Hematopoietic multipotent progenitor cell (in vitro differentiated cells): ENCODE results near the gene NCK2. TPM values are rescaled to one million over a fixed set of nuclear protein-coding genes. Genes with fewer than 3 reads are reported as not detected.
"Not testable (repeated sequence)": the region's sequence is repeated elsewhere in the genome, so short reads cannot be mapped to it uniquely, and the experiment has no call there.

Source experiments
- DNase-seq, 3 donors: peaks; one replicate each; pipeline ENCODE4 v3.0.0-alpha.2; 2011 to 2015; ENCODE audit warnings: low read depth in 2 of 3, low spot score in 2 of 3
- total RNA-seq: library from RNA; depleted of rRNA; stranded (reverse); fragments of >200 nt; gene quantifications from one replicate; pipeline ENCODE4 v1.2.3, GENCODE V29; 2012

The NCK2 gene
- total RNA-seq, 1 donor = 43.4 TPM

DNA sequence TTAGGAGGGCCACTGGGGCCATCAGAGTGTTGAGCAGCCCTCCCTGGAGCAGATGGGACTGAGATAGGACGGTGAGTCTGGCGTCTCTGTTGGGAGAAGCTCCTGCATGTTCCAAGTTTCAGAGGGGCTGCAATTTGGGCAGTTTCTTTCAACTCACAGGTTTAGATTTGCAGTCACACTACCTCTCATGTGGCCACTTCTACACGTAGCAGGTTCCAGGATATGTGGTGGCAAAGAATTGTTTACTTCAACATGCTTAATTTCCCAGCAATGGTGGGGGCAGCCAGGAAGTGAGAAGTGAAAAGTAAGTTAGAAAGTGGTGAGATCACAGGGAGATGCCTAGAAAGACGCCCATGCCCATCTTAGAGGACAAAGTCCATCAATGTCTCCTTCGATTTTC lies 9.3 kb downstream of the NCK2 start:
- peak in 1 of 3 donors; percentile 31 for DNase-seq

DNA sequence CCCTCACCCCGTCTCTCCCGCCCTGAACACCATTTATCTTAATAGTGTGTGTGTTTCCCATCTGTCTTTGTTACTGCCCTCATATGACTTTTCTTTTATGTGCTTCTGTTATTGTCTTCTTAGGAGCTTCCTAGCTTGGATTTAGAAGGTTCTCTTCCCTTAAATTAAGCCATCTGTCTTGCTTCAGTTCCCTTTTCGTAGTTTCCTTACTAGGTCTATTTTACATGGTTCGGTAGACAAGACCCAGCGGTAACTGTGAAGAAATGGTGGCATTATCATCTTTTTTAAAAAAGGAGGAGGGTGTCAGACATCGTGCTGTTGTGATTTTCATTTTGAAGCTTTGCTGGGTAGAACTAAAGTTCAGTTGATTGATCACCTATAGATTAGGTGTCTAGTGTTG lies 10.3 kb downstream of the NCK2 start:
- no peak for DNase-seq

DNA sequence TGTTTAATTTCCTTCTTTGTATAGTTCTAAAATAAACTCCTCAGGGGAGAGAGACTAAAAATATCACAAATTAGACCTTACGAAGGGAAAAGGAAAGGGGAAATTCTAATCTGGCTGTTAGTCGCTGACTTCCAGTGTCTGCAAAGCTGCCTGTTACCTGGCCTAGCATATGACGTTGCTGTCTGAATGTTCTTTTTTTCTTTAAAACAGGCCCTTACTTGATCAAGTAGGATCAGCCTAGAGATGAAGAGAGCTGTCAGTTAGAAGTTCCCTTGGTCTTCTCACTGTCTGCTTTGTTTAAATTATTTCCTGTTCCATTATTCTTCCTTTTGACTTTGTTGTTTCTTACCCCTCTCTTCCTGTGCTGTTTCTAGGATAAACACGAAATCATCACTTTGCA lies 11.2 kb downstream of the NCK2 start:
- no peak for DNase-seq

DNA sequence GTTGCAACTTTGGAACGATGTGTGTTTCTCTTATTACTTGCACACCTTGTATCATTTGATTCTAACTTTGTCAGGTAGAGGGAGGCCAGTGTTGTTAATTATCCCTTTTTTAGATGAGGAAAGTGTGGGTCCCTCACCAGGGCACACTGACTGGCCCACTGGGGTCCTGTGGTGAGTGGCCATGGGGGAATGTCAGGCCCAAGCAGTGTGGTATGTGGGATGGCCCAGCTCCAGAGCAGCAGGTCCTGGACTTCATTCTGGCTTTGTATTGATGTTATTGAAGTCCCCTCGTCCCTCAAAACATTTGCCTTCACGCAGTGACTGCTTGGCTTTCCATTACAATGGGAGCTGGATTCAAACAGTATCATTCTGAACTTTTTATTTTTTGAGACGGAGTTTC lies 11.7 kb downstream of the NCK2 start:
- no peak for DNase-seq

DNA sequence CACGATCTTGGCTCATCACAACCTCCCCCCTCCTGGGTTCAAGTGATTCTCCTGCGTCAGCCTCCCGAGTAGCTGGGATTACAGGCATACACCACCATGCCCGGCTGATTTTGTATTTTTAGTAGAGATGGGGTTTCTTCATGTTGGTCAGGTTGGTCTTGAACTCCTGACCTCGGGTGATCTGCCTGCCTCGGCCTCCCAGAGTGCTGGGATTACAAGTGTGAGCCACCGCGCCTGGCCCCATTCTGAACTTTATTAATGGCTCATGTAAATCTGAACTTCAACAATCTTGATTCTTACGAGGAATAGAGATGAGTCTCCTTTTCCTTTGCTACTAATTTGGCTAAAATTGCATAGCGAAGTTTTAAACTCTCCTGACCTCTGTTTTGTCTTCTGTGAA lies 12.2 kb downstream of the NCK2 start:
- not testable (repeated sequence) for DNase-seq

DNA sequence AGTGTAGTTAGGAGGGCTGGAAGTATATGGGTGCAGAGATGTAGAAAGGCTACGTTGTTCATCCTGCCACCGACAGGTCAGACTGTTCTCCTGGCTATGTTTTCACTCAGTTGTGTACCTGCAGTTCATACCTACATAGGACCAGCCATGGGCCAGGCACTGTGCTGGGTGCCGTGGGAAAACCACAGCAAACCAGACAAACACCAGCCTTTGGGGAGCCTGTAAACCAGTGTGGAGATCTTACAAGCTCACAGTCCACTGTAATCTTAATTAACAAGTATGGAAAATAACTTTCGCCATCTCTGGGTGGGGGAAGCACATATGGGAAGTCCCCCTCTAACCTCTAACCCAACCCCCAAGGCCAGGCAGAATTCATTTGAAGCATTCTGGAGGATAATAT lies 12.7 kb downstream of the NCK2 start:
- DNase-seq = no peak

DNA sequence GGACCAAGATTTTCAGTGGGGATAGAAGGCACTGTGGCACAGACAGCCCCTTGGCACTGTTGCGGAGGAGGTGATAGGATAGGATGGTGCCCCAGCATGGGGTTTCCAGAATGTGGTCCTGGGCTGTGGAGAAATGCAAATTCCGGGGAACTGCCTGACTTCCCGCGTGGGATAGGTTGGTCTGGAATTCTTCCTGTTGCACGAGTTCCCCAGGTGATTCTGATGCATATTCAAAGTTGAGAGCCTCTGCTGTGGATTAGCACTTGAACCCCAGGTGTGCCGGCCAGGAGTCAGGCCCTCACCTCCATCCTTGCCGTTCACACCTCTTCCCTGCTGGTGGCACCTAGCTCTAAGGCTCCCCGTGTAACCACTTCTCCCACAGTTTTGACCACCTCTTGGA lies 15.5 kb downstream of the NCK2 start:
- DNase-seq = no peak

DNA sequence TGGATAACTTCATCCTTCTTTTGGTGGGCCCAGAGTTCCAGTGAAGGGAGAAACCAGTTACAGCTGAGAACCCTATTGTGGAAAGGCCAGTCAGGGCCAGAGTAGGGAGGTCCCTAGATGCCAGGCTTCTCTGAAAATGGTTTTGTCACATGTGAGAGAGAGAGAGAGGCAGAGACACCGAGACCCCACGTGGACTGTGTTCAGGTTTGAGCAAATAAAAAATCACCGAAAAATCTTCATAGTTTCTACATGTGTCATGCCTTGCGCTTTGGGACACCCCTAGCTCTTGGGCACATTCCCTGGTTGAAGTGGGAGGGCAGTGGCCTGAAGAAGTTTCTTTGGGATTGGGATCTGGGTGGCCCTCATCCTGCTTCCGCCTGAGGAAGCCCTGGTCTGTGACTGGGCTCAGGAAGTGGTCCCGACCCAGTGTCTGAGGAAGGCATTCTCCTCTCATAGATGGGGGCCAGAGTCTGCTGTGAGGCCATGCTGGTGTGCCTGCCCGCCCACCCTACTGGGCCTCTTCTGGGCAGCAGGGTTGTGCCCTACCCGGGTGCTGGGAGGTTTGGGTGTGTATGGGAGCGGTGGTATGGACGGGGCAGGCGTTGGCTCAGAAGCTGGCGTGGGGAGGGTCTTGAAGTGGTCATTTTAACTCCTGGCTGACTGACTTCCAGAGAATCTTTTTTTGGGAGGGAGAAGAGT lies 16.1 kb downstream of the NCK2 start:
- no peak for DNase-seq

DNA sequence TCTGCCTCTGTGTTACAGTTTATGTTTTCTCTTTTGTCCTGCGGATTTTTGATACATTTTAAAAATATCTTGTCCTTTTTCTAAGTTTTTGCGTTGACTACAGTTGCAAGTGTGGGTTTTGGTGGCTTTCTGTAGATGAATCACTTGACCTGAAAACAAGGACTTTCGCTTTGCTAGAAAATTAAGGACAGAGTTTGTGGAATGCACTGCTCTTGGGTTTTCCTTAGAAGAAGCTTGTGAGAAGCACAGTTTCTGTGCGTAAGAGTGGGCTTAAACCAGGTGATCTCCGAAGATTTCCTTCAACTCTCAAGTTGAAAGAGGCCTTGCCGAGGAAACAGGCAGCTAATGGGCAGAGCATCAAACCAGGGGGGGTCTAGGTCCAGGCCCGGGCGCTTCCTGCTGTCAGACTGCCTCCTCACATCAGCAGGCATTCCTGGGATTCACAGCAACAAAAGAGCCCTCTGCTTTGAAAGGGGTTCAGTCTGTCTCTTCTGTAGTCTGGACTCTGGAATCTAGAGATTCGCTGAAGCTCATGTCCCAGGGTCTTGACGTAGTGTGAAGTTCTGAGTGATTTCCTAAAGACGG lies 17.3 kb downstream of the NCK2 start:
- DNase-seq = no peak

DNA sequence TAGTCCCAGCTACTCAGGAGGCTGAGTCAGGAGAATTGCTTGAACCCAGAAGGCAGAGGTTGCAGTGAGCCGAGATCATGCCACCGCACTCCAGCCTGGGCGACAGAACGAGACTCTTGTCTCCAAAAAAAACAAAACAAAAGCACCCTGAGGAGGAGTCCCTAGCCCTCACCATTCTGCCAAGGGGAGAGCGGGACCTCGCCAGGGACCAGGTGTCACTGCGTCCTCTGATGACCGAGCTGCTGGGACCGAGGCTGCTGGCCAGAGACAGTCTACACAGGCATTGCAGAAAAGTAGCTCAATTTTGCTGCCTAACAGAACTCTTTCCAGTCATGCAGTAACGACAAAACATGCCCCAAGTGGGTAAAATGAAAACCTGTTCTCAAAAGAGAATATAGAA lies 18.4 kb downstream of the NCK2 start:
- no peak for DNase-seq

DNA sequence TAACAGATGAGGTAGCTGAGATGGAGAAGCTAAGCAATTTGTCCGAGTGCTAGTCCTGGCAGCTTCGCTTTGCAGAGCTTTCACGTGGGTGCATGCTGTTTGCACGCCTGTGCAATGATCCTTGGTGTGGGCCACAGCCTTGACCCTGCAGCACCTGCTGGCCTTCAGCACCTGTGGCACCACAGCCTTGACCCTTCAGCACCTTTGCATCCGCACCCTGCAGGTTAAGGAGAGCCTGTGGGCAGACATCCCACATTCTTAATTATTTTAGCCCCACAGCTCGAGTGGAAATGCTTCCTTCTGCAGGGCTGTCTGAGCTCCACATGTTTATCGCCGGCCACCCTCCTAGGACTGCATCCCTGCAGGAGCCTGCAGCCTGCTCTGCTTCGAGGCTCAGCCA lies 19.3 kb downstream of the NCK2 start:
- no peak for DNase-seq

DNA sequence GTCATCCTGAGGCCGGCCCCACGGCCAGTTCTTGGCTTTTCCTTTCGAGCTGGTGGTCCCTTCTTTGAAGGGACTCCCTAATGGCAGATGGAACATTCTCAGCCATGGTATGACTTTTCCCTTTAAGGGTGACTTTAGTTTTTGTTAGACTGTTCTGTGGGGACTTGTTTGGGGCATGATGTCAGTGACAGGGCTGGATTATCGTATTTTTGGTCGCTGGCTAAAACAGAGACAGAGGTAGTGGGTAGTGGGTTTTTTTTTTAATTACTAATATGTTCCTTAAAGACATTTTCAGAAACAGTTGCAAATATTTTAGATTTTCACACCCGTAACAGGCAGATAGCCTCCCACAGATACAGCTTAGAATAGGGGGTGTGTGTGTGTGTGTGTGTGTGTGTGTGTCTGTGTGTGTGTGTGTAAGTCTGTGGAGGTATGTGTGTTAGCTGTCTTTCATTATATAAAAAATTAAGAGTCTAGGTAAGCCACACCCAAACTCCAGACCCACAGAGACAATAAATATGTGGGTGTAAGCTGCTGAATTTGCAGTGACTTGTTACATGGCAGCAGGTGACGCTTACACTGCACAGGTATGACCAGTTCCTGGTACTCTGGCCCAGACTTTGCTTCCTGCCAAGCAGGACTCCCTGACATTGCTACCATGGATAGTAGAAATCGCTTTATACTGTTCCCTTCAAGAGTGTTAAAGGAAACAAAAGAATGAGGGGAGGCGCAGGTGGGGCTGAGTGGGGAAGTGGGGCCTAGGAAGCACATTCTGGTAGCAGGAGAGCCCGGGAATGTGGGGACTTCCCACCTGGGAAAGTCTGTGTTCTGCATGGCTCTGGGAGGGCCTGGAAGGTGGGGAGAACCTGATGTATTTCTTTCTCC lies 20.9 kb downstream of the NCK2 start:
- no peak for DNase-seq

DNA sequence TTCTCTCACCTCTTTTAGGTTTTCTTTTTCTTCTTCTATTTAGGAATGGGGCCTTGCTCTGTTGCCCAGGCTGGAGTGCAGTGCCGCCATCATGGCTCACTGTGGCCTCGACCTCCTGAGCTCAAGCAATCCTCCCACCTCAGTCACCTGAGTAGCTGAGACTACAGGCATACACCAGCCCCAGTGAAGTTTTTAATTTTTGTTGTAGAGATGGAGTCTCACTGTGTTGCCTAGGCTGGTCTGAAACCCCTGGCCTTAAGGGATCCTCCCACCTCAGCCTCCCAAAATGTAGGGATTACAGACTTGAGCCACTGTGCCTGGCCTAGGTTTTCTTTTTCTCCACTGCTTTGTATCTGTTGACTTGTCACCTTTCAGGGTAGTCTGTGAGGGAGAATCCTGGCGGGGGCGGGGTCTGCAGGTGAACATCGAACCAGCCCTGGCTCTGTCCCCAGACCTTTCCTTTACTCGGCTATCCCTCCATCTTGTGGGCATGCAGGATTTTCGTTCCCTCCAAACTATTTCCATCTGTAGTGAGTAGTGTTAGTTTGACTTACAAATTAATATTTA lies 21.7 kb downstream of the NCK2 start:
- no peak for DNase-seq

DNA sequence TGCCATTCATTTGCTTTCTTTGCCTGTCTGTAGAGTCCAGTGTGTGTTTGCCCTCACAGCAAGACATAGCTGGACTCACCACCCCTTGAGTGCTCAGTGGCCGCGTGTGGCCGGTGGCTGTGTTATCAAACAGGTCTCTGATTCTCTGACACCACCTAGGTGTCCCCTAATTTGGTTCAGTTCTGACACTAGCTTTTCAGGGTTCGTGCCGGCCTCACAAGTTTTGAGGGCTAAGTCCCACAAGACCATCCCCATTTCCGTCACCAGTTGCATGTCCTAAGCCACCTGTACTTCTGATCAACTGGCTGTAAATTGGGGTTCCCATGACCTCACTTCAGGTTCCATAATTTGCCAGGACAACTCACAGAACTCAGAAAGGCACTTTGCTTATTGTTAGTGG lies 23.5 kb downstream of the NCK2 start:
- DNase-seq = no peak

DNA sequence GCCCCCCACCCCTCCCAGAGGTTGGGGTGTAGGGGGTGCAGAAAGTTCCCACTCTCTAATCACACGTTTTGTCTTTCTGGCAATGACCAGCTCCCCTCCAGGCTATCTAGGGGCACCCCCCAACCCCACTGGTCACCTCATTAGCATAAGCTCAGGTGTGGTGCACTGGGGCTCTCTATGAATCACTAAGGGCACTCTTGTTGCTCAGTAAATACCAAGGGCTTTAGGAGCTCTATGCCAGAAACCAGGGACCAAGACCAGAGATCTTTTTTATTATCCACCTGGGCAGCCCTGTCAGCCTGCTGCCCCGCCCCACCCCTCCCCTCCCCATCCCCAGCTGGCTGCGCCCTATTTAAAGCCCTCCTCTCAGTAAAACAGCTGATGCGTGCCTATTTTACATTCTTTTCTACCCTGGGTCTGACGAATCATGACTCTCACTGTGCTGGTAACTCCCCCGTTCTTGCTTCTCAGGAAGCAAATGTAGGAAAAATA lies 24.3 kb downstream of the NCK2 start:
- no peak for DNase-seq

DNA sequence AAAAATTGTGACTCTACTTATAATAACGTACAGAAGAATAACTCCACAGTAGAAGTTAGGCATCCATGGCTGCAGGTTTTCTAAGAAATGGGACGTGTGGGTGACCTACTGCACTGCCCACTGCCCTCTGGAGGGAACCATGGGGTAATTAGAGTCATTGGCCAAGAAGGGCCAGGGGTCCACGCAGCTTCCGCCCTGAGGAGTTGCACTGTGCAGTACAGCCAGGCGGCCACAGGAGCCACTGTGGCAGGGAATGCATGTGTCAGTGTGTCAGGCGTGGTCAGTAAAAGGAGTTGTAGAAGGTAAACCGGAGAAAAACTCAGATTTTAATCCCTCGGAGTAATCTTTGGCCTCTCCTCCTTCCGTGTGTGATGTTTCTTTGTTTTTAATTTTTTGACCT lies 24.8 kb downstream of the NCK2 start:
- no peak for DNase-seq

DNA sequence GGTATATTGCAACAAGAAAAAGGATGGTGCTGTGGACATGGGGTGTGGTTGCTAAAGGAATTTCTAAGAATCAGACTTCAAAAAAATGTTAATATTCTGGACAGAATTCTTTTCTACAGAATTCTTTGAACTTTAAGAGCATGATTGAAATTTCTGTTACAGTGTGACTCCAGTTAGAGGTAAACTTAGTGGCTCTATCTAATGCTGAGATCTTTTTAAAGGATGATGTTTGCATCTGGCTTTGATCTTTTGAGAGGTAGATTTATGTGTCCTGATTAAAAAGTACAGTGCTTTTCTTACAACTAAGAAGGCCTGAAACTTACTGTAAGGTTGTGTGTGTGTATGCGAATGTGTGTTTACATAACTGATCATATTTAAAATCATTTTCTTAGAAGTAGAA lies 25.4 kb downstream of the NCK2 start:
- no peak for DNase-seq

DNA sequence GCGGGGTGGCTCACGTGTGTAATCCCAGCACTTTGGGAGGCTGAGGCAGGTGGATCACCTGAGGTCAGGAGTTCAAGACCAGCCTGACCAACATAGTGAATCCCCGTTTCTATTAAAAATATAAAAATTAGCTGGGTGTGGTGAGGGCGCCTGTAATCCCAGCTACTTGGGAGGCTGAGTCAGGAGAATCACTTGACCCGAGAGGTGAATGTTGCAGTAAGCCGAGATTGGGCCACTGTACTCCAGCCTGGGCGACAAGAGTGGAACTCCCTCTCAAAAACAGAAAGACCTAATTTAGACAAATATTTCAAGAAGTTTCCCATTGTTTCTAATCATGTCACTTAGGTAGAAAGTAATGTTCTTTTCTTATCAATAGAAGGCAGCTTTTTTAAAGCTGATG lies 26.6 kb downstream of the NCK2 start:
- not testable (repeated sequence) for DNase-seq

DNA sequence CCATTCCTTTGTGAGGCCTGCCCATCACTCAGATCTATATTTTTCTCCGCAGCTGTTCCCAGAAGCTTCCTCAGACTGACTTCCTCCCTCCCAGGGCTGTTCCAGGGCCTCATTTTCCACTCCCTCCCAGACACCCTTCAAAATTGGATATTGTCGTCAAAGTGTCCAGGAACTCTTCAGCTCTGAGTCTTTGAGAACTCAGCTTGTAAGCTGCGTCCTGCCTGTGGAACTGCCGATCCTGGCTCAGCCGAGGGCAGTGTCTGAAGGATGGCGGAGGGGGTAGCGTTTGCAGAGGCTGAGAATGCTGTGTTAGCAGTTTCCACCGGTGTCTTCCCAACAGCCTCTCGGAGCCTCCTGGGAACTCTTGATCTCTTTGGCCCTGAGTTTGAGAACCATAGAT lies 27.1 kb downstream of the NCK2 start:
- DNase-seq = no peak

DNA sequence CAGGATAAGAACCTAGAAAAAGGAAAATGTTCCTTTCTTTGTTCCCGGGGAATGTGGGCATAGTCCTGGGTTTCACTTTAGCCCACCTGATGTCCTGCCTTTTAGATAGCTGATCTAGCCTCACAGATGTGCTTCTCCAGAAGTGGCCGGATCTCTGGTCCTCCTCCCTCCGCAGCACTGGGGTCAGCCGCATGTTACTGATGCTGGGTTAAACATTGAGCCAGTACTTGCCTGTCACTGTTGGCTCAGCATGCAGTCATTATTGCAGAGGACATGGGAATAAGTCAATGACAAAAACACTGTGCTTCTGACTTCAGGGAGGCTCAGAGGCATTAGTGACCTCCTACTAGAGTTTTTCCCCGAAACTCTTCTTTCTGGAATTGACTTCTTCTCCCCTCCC lies 27.6 kb downstream of the NCK2 start:
- DNase-seq = no peak

DNA sequence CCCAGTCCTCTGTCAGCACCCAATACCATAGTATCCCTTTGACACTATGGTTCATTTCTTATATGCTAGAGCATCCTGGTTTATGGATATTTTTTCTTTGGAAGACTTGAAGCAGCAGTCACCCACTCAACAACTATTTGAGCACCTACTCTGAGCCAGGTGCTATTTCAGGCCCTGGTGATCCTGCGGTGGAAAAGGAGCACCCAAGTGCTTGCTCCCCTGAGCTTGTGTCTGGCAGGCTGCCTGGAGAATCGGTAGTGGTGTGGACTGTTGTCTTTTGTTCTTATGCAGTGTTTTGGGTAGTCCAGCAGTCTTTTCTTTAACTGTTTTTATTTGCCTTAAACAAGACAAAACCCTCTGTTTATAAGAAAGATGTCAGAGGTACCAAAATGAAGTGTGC lies 28.9 kb downstream of the NCK2 start:
- DNase-seq = no peak
